Esophagus muscularis mucosa (tissue), 4 donors: Measurements from ENCODE around the gene SKIC3. TPM values are rescaled to one million over a fixed set of nuclear protein-coding genes. Genes with fewer than 3 reads are reported as not detected.

Experiments used
- DNase-seq: peaks from one replicate; pipeline ENCODE4 v3.0.0-alpha.2; 2017; ENCODE audit errors: extremely low spot score
- H3K27ac ChIP-seq, 4 donors: fragments of 200-600 bp; sonication (generic); replicated peaks in 1 of 4; 1 replicate in 3 of 4; 2 replicates in 1 of 4; pipeline ENCODE4 v1.5.1; 2016 to 2019; ENCODE audit warnings: mild to moderate bottlenecking in 1 of 4
- H3K27me3 ChIP-seq, 4 donors: fragments of 200-600 bp; sonication (generic); one replicate each; pipeline versions ENCODE4 v1.5.1 to v1.6.0; 2016 to 2019
- H3K36me3 ChIP-seq, 4 donors: fragments of 200-600 bp; sonication (generic); one replicate each; pipeline ENCODE4 v1.5.1; 2016 to 2019
- H3K4me1 ChIP-seq, 4 donors: fragments of 200-600 bp; sonication (generic); one replicate each; pipeline ENCODE4 v1.5.1; 2016 to 2019
- H3K4me3 ChIP-seq, 4 donors: fragments of 200-600 bp; sonication (generic); 1 replicate in 2 of 4; 2 replicates in 2 of 4; pipeline ENCODE4 v1.5.1; 2016 to 2019; ENCODE audit warnings: mild to moderate bottlenecking in 4 of 4, moderate library complexity in 1 of 4
- H3K9me3 ChIP-seq, 4 donors: fragments of 200-600 bp; sonication (generic); 1 replicate in 3 of 4; 2 replicates in 1 of 4; pipeline ENCODE4 v1.5.1; 2016 to 2019
- EP300 ChIP-seq: sonication (generic); formaldehyde crosslinking; IDR thresholded peaks from one replicate; pipeline ENCODE4 v1.6.1; 2017; ENCODE audit warnings: antibody characterized with exemption
- POLR2A ChIP-seq: fragments of 450-650 bp; IDR thresholded peaks from one replicate; pipeline ENCODE4 v1.6.1; 2017; ENCODE audit warnings: antibody characterized with exemption, moderate library complexity, mild to moderate bottlenecking, low read depth
- POLR2AphosphoS5 ChIP-seq, 2 donors: sonication (generic); formaldehyde crosslinking; IDR thresholded peaks; one replicate each; pipeline ENCODE4 v1.6.1; 2017; ENCODE audit warnings: antibody characterized with exemption in 2 of 2
- WGBS: methylation state at CpG from one replicate; pipeline ENCODE4 v1.1.5; 2018; 5-methylcytosine and 5-hydroxymethylcytosine counted together
- intact Hi-C: fragments of 100-400 bp; cut with DNase I; formaldehyde crosslinking; loops from one replicate; pipeline ENCODE4 v1.15.1; 2023
- total RNA-seq, 4 donors: library from RNA; depleted of rRNA; stranded (reverse); fragments of >200 nt; gene quantifications; one replicate each; pipeline versions ENCODE4 v1.1.0 to v1.2.1, GENCODE V29; 2016
- TF ChIP-seq, protein P1 (sequence below), 3 experiments: fragments of 200-600 bp in 2 of 3; fragments of 450-650 bp in 1 of 3; sonication (generic) in 2 of 3; IDR thresholded peaks; one replicate each; pipeline ENCODE4 v1.5.1; 2017 to 2019; ENCODE audit warnings: antibody characterized with exemption in 3 of 3, mild to moderate bottlenecking in 2 of 3, moderate library complexity in 1 of 3

The SKIC3 gene
- total RNA-seq, 4 donors from 2014 or later: 46.6 to 76.8 (median 55.2) TPM

DNA sequence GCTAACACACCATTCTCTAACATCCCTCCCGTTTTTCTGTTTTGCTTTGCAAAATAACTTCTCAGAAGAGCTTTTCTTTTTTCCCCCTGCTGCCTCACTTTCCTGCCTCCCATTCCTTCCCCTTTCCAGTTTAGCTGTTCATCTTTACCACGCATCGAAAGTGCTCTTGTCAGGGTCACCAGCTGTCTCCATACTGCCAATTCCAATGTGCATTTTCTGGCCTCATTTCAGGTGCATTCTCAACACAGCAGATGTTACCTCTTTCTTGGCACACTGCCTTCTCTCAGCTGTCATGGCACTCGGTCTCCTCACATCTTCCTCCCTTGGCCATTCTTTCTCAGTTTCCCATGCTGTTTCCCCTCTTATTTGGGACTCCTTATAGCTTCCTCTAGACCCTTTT is 9.7 kb upstream of the SKIC3 start:
- H3K27me3 ChIP-seq: no peaks in the 10 kb centered on the region
- no peak overlapping the region for H3K4me3 ChIP-seq
- H3K36me3 ChIP-seq: peaks cover 0 to 26% (median 18%) of the 10 kb centered on the region in 4 donors
- H3K4me1 ChIP-seq: no peaks in the 10 kb centered on the region
- intact Hi-C loops: no loop called here
- no peak overlapping the region for H3K27ac ChIP-seq
- TF ChIP-seq EP300: no peak
- TF ChIP-seq, protein P1, sequence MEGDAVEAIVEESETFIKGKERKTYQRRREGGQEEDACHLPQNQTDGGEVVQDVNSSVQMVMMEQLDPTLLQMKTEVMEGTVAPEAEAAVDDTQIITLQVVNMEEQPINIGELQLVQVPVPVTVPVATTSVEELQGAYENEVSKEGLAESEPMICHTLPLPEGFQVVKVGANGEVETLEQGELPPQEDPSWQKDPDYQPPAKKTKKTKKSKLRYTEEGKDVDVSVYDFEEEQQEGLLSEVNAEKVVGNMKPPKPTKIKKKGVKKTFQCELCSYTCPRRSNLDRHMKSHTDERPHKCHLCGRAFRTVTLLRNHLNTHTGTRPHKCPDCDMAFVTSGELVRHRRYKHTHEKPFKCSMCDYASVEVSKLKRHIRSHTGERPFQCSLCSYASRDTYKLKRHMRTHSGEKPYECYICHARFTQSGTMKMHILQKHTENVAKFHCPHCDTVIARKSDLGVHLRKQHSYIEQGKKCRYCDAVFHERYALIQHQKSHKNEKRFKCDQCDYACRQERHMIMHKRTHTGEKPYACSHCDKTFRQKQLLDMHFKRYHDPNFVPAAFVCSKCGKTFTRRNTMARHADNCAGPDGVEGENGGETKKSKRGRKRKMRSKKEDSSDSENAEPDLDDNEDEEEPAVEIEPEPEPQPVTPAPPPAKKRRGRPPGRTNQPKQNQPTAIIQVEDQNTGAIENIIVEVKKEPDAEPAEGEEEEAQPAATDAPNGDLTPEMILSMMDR (IDR thresholded peaks at IDR 0.05): no peak
- TF ChIP-seq POLR2AphosphoS5 (IDR thresholded peaks at IDR 0.05): no peak
- no peak for TF ChIP-seq POLR2A
- 78% methylated on average over 4 of the region's 4 CpGs for WGBS
- no peaks in the 10 kb centered on the region for H3K9me3 ChIP-seq
- no peak for DNase-seq

DNA sequence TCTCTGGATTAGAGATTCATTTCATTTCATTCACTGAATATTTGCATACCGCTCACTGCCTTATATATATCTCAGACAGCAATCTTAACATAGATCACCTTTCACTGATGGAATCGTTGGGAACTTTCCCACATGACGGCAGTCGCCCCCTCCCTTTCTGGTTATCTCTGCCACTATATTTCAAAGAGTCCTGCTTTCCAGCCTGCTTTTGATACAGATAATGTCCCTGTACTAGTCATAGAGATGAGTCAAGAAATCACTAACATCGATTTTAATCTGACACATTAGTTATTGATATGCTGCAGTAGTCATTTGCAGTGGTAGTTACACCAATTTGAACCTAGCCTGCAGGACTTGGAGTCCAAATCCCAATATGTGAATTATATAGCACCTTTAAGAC is 8.6 kb upstream of the SKIC3 start:
- intact Hi-C loops: no loop called here

DNA sequence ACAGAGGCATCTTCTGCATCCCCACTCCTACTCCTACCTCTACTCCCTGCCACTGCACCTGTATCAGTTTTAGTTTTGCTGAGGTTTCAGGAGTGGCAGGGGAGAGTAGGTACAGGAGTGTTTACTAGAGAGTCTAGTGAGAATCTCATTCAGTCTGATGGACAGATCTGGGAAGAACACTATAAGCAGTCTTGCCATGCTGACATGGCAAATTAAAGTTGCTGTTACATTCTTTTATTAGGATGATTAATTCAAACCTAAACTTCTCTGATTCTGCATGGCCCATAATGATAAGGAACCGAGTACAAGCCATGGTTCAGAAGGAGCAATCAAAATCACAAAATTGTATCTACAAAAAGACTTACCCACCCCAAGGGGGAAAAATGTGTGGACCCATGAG is 7.5 kb upstream of the SKIC3 start:
- Histone ChIP-seq H3K27ac (no peak overlapping the region), H3K27me3 (no peaks in the 10 kb centered on the region), H3K4me3 (no peak overlapping the region), H3K9me3 (no peaks in the 10 kb centered on the region), H3K4me1 (no peaks in the 10 kb centered on the region), H3K36me3 (peaks cover 0 to 8% (median 2%) of the 10 kb centered on the region in 4 donors)
- intact Hi-C loops: no loop called here
- DNase-seq: no peak
- TF ChIP-seq, protein P1 (IDR thresholded peaks at IDR 0.05): no peak
- TF ChIP-seq EP300 (no peak), POLR2A (no peak), POLR2AphosphoS5 (IDR thresholded peaks at IDR 0.05) (no peak)
- 94% methylated on average over 1 of the region's 1 CpG for WGBS

More for the DNA sequence above, 8.6 kb upstream of the SKIC3 start:
- Histone ChIP-seq H3K36me3 (peaks cover 0 to 19% (median 11%) of the 10 kb centered on the region in 4 donors), H3K27ac (no peak overlapping the region), H3K27me3 (no peaks in the 10 kb centered on the region), H3K9me3 (no peaks in the 10 kb centered on the region), H3K4me3 (no peak overlapping the region), H3K4me1 (no peaks in the 10 kb centered on the region)
- WGBS: 95% methylated on average over 5 of the region's 5 CpGs
- no peak for DNase-seq
- no peak for TF ChIP-seq EP300
- no peak for TF ChIP-seq POLR2A
- TF ChIP-seq POLR2AphosphoS5 (IDR thresholded peaks at IDR 0.05): no peak
- TF ChIP-seq, protein P1 (IDR thresholded peaks at IDR 0.05): no peak

DNA sequence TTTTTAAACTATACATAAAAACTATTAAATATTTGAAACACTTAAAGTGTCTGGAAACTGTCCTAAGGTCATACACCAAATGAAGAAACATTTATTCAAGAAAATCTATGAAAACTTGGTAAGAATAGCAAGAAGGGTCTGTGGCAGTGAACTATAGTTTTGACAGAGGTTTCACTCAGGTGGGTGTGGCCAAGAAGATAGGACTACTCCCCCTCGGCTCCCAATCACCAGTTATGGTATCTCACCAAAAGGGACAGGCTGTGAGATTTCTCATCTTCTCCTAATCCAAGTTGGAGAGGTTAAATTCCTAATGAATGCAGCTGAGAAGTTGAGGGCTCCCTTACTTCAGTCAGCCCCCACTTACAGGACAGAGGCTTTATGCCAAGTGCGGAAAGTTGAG is 3.1 kb upstream of the SKIC3 start:
- intact Hi-C loops: no loop called here
- Histone ChIP-seq H3K27ac (no peak overlapping the region), H3K27me3 (no peaks in the 10 kb centered on the region), H3K9me3 (no peaks in the 10 kb centered on the region), H3K4me1 (peaks cover 13 to 25% (median 22%) of the 10 kb centered on the region in 4 donors), H3K36me3 (peaks cover 0 to 3% (median under 1%) of the 10 kb centered on the region in 4 donors), H3K4me3 (no peak overlapping the region)
- no peak for DNase-seq
- 88% methylated on average over 2 of the region's 2 CpGs for WGBS
- TF ChIP-seq POLR2A: no peak
- no peak for TF ChIP-seq EP300
- TF ChIP-seq, protein P1 (IDR thresholded peaks at IDR 0.05): no peak
- no peak for TF ChIP-seq POLR2AphosphoS5 (IDR thresholded peaks at IDR 0.05)

DNA sequence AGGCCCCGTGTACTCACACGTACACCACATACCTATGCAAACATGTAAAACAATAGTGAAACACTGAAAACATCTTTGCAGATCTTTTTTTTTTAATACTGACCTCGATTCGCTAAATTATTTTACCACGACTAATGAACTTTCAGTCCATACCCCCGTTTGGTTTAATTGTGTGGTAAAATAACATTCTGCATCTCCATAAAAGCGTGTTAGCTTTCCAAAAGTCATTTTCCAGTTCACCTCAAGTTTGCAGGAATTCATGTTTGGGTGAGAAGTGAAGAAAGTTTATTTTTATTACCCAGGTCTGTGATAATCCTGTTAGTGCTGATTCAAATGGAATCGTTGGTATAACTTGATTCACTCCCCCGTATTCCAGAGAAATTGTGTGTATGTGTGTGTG is 776 bp upstream of the SKIC3 start:
- TF ChIP-seq POLR2A: no peak
- TF ChIP-seq, protein P1 (IDR thresholded peaks at IDR 0.05): no peak
- no peak for TF ChIP-seq EP300
- H3K9me3 ChIP-seq: no peaks in the 10 kb centered on the region
- intact Hi-C loops: no loop called here
- peak overlapping the region; percentile 74 to 90 (median 80) for H3K4me3 ChIP-seq
- H3K36me3 ChIP-seq: peaks cover 0 to 10% (median 2%) of the 10 kb centered on the region in 4 donors
- peaks cover 13 to 34% (median 27%) of the 10 kb centered on the region in 4 donors for H3K4me1 ChIP-seq
- no peaks in the 10 kb centered on the region for H3K27me3 ChIP-seq
- H3K27ac ChIP-seq: peak overlapping the region; percentile 87 to 91 (median 88)
- WGBS: 0% methylated on average over 9 of the region's 9 CpGs
- no peak for DNase-seq
